ENCODE results near the gene MARK3.
"Not testable (repeated sequence)": the region's sequence is repeated elsewhere in the genome, so short reads cannot be mapped to it uniquely, and the experiment has no call there.

The MARK3 gene

DNA sequence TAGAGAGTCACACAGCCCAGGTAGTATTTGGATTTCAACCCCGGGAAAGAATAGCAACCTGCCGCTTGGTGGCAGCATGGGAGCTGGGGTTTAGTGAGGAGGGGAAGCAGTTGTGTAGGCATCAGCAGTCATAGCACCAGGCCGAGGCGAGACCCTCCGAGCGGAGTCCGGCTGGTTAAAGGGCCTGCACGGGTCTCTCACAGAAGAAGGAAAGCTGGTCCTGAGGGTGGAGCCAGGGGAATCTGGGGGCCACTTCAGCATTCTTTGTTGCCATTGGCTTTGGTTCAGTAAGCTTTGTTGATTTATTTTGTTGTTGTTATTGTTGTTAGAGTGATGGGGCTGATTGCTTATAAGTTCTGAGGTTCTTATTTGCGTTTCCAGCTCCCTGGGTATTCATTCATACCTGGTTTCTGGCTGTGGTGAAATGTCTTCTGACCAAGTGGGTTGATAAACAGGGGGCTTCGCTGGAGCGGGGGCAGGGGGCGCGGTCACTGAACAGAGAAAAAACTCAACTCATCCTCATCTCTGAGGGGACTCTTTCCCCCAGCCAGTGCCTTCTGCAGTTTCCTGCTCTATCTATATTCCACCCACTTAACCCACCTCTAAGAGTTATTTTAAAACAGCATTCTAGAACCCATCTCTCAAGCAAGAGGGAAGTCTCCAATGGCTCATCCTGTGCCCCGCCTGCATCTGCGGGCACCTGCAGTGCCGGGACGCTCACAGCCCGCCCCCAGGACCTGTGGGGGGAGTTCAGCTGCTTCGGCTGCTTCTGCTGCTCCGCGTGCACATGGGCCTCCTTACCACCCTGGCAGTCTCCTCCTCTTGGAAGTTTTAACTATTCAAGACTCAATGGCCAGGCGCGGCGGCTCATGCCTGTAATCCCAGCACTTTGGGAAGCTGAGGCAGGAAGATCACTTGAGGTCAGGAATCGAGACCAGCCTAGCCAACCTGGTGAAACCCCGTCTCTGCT, 125.8 kb downstream of the MARK3 start:
- H3K27ac ChIP-seq, result no peak overlapping the region

DNA sequence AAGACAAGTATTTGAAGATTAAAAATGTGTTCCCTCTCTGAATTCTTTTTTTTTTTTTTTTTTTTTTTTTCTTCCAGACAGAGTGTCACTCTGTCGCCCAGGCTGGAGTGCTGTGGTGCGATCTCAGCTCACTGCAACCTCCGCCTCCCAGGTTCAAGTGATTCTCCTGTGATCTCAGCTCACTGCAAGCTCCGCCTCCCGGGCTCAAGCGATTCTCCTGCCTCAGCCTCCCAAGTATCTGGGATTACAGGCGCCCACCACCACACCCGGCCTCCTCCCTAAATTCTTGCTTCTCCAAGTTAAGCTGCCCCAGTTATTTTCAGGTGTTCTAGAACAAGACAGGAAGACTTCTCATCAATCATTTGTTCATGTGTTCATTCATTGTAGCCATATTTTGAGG, 127.0 kb downstream of the MARK3 start:
- peak overlapping the region in 2 of 11 experiments; percentile 34 to 48; a peak in 3 of 22 replicates for H3K9ac ChIP-seq
- not testable (repeated sequence) for H3K9me3 ChIP-seq (replicated peaks in 1 of 11); H3K27ac ChIP-seq; H3K4me3 ChIP-seq; H3K27me3 ChIP-seq
- H4K20me1 ChIP-seq, result peaks cover 0 to 82% (median 18%) of the 10 kb centered on the region in 11 experiments; a peak in 16 of 22 replicates
- peaks cover 13 to 52% (median 22%) of the 10 kb centered on the region in 10 experiments; a peak in 19 of 20 replicates for H3K4me1 ChIP-seq
- peak overlapping the region in 3 of 11 experiments; percentile 24 to 47 (median 37); a peak in 5 of 22 replicates for H3K4me2 ChIP-seq
- H3K36me3 ChIP-seq, result peaks cover 20 to 53% (median 43%) of the 10 kb centered on the region in 11 experiments; a peak in 21 of 22 replicates

More for the DNA sequence above, 125.8 kb downstream of the MARK3 start:
- no peak overlapping the region for H3K9ac ChIP-seq
- peaks cover 0 to 75% (median 18%) of the 10 kb centered on the region in 11 experiments; a peak in 16 of 22 replicates for H4K20me1 ChIP-seq
- no peaks in the 10 kb centered on the region for H3K9me3 ChIP-seq (replicated peaks in 1 of 11)
- no peak overlapping the region for H3K4me3 ChIP-seq
- no peak for TF ChIP-seq Cebpa-rat (IDR thresholded peaks at IDR 0.05)
- H3K36me3 ChIP-seq, result peaks cover 21 to 64% (median 46%) of the 10 kb centered on the region in 11 experiments
- H3K4me1 ChIP-seq, result peaks cover 13 to 49% (median 22%) of the 10 kb centered on the region in 10 experiments; a peak in 19 of 20 replicates
- H3K4me2 ChIP-seq, result no peak overlapping the region
- H3K27me3 ChIP-seq, result no peaks in the 10 kb centered on the region

DNA sequence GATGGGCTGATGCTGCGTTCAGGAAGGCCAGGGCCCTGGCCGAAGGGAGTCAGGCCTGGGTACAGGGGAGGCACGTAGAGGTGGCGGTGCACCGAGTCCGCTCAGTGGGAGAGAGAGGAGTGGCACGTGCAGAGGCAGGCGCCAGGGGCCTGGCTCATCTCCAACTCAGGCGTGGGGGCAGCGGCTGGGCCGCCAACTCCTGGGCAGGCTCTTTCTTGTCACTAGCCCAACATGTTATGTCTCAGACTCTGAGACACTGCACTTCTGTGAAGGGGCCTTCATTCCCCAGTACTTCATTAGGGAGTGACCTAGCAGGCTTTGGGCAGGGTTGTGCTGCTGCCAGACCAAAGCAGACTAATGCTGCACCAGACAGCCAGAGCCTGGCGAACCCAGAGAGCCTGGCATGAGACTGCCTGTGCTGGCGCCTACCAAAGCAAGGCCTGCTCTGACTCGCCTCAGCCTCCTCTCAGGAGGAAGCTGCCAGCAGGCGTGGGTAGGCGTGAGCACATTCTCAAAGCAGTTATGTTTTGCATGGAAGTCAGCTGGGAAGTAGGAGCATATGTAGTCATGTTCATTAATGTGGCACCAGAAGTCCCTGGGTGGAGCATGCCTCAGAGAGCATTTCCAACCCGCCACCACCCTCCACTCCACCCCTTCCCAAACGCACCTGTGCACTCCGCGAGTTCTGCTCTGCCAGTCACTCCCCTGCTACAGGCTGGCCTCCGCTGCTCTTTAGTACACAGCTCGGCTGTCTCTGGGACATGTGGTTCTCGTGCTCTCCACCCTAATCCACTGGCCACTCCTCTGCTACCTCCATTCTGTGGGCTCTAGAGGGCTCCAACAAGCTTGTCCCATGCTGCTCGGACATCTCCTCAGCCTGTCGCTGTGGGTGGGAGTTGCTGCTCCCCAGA, 127.7 kb downstream of the MARK3 start:
- Histone ChIP-seq H3K27me3 (no peaks in the 10 kb centered on the region), H3K4me1 (peaks cover 13 to 59% (median 24%) of the 10 kb centered on the region in 10 experiments; a peak in 19 of 20 replicates), H3K9me3 (replicated peaks in 1 of 11) (no peaks in the 10 kb centered on the region), H3K27ac (peak overlapping the region in 2 of 11 experiments; percentile 3 to 15; a peak in 3 of 22 replicates), H3K9ac (peak overlapping the region in 3 of 11 experiments; percentile 34 to 48 (median 44); a peak in 3 of 22 replicates), H3K4me2 (peak overlapping the region in 7 of 11 experiments; percentile 21 to 47 (median 37); a peak in 13 of 22 replicates), H4K20me1 (peaks cover 0 to 82% (median 20%) of the 10 kb centered on the region in 11 experiments; a peak in 16 of 22 replicates), H3K36me3 (peaks cover 12 to 46% (median 37%) of the 10 kb centered on the region in 11 experiments; a peak in 21 of 22 replicates), H3K4me3 (no peak overlapping the region)
- TF ChIP-seq Cebpa-rat (IDR thresholded peaks at IDR 0.05), result no peak

DNA sequence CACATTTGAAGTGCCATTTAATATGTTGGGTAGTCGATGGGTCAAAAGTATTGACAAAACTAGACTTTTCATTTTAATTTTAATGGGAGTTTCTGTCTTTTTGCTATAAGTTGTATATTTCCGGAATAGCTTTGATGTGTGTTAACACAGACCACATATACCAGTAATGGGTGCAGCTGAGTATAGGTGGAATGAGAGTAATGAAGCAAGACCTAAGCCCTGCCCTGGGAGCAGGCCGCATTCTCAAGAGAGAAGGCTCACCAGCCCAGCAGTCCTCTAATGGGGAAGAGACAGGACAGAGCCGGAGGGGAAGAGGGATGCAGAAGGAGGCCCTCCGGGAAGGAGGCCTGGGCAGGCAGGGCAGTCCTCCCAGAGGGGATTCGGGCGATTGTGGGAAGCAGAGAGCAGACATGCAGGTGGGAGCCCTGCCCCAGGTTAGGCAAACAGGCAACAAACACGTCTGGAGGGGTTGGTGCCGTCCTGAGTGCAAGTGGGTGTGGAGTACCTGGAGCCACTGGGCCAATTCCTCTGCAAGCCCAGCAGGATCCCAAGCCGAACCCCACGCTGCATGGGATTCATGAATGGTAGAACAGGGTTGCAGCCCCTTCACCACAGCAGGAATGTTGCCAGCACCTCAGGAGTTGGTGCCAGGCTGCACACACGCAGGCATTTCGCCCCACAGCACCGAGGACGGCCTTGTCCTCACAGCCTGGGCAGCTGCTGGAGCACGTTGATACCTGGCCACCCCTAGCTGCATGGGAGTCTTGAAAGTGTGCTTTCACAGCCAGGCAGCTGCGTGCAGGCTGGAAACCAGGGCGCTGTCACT, 129.6 kb downstream of the MARK3 start:
- Histone ChIP-seq H3K4me3 (no peak overlapping the region), H3K9me3 (replicated peaks in 1 of 11) (no peaks in the 10 kb centered on the region), H3K9ac (no peak overlapping the region), H3K27ac (no peak overlapping the region), H3K27me3 (no peaks in the 10 kb centered on the region), H3K4me1 (peaks cover 31 to 78% (median 43%) of the 10 kb centered on the region in 10 experiments), H3K36me3 (peaks cover 0 to 27% (median 19%) of the 10 kb centered on the region in 11 experiments; a peak in 19 of 22 replicates), H4K20me1 (peaks cover 0 to 84% (median 26%) of the 10 kb centered on the region in 11 experiments; a peak in 18 of 22 replicates), H3K4me2 (peak overlapping the region in 5 of 11 experiments; percentile 11 to 52 (median 48); a peak in 8 of 22 replicates)
- TF ChIP-seq Cebpa-rat (IDR thresholded peaks at IDR 0.05), result no peak

DNA sequence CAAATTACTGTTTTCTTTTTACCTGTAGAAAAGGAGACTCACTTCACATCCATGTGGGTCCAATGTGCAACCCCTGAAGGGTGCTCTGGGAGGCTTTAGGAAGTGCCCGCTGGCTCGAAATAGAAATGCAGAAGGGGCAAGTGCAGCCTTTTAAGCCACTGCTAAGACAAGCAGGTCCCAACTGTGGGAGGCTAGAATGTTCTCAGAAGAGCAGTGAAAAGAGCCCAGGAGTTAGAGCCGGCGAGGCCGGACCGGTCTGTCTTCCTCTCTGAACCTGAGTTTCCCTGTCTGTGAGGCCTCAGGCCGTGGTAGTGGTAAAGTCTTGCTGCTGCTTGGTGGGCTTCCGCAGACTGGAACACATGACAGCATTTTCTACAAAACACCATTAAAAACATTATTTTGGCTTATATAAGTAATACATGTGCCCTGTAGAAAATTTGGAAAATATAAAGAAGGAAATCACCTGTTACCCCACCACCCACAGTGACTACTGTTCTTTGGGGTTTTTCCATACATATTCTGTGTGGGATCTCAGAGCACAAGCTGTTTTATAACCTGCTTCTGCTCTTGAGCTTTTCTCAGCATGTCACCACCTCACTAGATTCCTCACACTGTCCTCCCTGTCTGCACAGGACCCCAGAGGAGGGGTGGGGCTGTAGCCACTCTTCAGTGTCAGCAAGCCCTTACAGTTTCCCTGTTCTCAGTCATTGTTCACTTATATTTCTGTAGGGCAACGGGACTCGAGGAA, 131.4 kb downstream of the MARK3 start:
- H3K9ac ChIP-seq, result peak overlapping the region in 5 of 11 experiments; percentile 1 to 50 (median 14); a peak in 4 of 22 replicates
- peak overlapping the region in 3 of 11 experiments; percentile 7 to 34 (median 26); a peak in 3 of 22 replicates for H3K4me2 ChIP-seq
- no peak for TF ChIP-seq Cebpa-rat (IDR thresholded peaks at IDR 0.05)
- H3K4me1 ChIP-seq, result peaks cover 40 to 85% (median 57%) of the 10 kb centered on the region in 10 experiments
- H3K27ac ChIP-seq, result no peak overlapping the region
- no peaks in the 10 kb centered on the region for H3K9me3 ChIP-seq (replicated peaks in 1 of 11)
- H3K4me3 ChIP-seq, result no peak overlapping the region
- H3K36me3 ChIP-seq, result peaks cover 0 to 9% (median 2%) of the 10 kb centered on the region in 11 experiments; a peak in 9 of 22 replicates
- peaks cover 0 to 85% (median 28%) of the 10 kb centered on the region in 11 experiments; a peak in 18 of 22 replicates for H4K20me1 ChIP-seq
- peaks cover 2 to 14% (median 12%) of the 10 kb centered on the region in 11 experiments for H3K27me3 ChIP-seq

DNA sequence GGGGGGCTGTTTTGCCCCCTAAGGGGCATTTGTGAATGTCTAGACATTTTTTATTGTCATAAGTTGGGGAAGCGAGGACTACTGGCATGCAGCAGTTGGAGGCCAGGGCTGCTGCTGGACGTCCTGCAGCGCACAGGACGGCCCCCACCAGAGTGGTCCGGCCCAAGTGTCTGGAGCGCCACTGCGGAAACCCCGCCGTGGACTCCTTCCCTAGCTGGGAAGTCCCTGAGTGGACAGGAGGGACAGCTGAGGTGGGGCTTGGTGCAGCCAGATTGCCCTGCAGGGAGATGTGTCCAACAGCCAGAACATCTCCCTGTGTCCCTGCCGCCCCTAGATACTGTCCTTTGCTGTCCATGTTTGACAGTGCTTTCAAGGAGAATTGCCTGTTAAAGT, 132.0 kb downstream of the MARK3 start:
- no peak overlapping the region for H3K27ac ChIP-seq
- H3K4me1 ChIP-seq, result peaks cover 43 to 88% (median 62%) of the 10 kb centered on the region in 10 experiments
- no peak overlapping the region for H3K4me3 ChIP-seq
- TF ChIP-seq Cebpa-rat (IDR thresholded peaks at IDR 0.05), result no peak
- H3K27me3 ChIP-seq, result peaks cover 8 to 20% (median 18%) of the 10 kb centered on the region in 11 experiments
- no peak overlapping the region for H3K4me2 ChIP-seq
- H3K9me3 ChIP-seq (replicated peaks in 1 of 11), result no peaks in the 10 kb centered on the region
- peaks cover 0 to 87% (median 28%) of the 10 kb centered on the region in 11 experiments; a peak in 18 of 22 replicates for H4K20me1 ChIP-seq
- peaks cover 0 to 6% (median 0%) of the 10 kb centered on the region in 11 experiments; a peak in 1 of 22 replicates for H3K36me3 ChIP-seq
- H3K9ac ChIP-seq, result peak overlapping the region in 5 of 11 experiments; percentile 1 to 50 (median 13); a peak in 4 of 22 replicates

Measured in BLaER1 treated with 17β-estradiol and CSF1 and Interleukin-3, amounts not matched to agents 10 nM and 100 nM (cell line).